H9 (cell line): ENCODE measurements around the gene ATXN7. TPM values are rescaled to one million over a fixed set of nuclear protein-coding genes. Genes with fewer than 3 reads are reported as not detected.

Source experiments
- DNase-seq: peaks from one replicate; pipeline ENCODE4 v3.0.0-alpha.2; 2017
- H2AFZ ChIP-seq: one replicate; pipeline ENCODE4 v1.6.1; 2013; ENCODE audit warnings: mild to moderate bottlenecking, low read length, control low read depth, moderate library complexity
- H2AK5ac ChIP-seq: 2 replicates; pipeline ENCODE4 v1.6.1; 2013; ENCODE audit warnings: low read length, control low read depth, mixed read lengths; ENCODE audit not compliant: insufficient read length
- H2BK120ac ChIP-seq: one replicate; pipeline ENCODE4 v1.6.1; 2013; ENCODE audit warnings: low read depth, mild to moderate bottlenecking, low read length, control low read depth, inconsistent platforms; ENCODE audit not compliant: poor library complexity, severe bottlenecking
- H2BK12ac ChIP-seq: 2 replicates; pipeline ENCODE4 v1.6.1; 2013; ENCODE audit warnings: low read length, control low read depth, mixed read lengths, low read depth; ENCODE audit not compliant: insufficient read length
- H2BK15ac ChIP-seq: 2 replicates; pipeline ENCODE4 v1.6.1; 2013; ENCODE audit warnings: low read depth, low read length, control low read depth
- H2BK20ac ChIP-seq: one replicate; pipeline ENCODE4 v1.6.1; 2013; ENCODE audit warnings: low read depth, mild to moderate bottlenecking, low read length, control low read depth, inconsistent platforms; ENCODE audit not compliant: poor library complexity, severe bottlenecking
- H2BK5ac ChIP-seq: 2 replicates; pipeline ENCODE4 v1.6.1; 2013; ENCODE audit warnings: low read length, control low read depth, mixed read lengths; ENCODE audit not compliant: insufficient read length
- H3K14ac ChIP-seq: 2 replicates; pipeline ENCODE4 v1.6.1; 2013; ENCODE audit warnings: low read length, control low read depth; ENCODE audit not compliant: insufficient read depth
- H3K18ac ChIP-seq: 2 replicates; pipeline ENCODE4 v1.6.1; 2013; ENCODE audit warnings: low read depth, mild to moderate bottlenecking, mixed read lengths, low read length, control low read depth; ENCODE audit not compliant: insufficient read length
- H3K23ac ChIP-seq: 2 replicates; pipeline ENCODE4 v1.6.1; 2013; ENCODE audit warnings: low read length, control low read depth, mixed read lengths, low read depth; ENCODE audit not compliant: insufficient read length
- H3K23me2 ChIP-seq: 2 replicates; pipeline ENCODE4 v1.6.1; 2013; ENCODE audit warnings: low read depth, mild to moderate bottlenecking, mixed read lengths, low read length, control low read depth; ENCODE audit not compliant: insufficient read length, poor library complexity, severe bottlenecking
- H3K27ac ChIP-seq: 2 replicates; pipeline ENCODE4 v1.5.1; 2013; ENCODE audit warnings: low read length, control low read depth, mixed read lengths, low read depth; ENCODE audit not compliant: insufficient read length
- H3K27me3 ChIP-seq: 2 replicates; pipeline ENCODE4 v1.6.1; 2013; ENCODE audit warnings: low read length, control low read depth, inconsistent platforms; ENCODE audit not compliant: insufficient read depth
- H3K4ac ChIP-seq: 2 replicates; pipeline ENCODE4 v1.6.1; 2013; ENCODE audit warnings: low read depth, mild to moderate bottlenecking, control low read depth, inconsistent platforms, low read length, moderate library complexity
- H3K4me1 ChIP-seq: 2 replicates; pipeline ENCODE4 v1.6.1; 2013; ENCODE audit warnings: low read length, control low read depth, inconsistent platforms; ENCODE audit not compliant: insufficient read depth
- H3K4me2 ChIP-seq: 2 replicates; pipeline ENCODE4 v1.6.1; 2013; ENCODE audit warnings: low read length, control low read depth, mixed read lengths; ENCODE audit not compliant: insufficient read length, insufficient read depth
- H3K56ac ChIP-seq: 2 replicates; pipeline ENCODE4 v1.6.1; 2013; ENCODE audit warnings: low read depth, mild to moderate bottlenecking, mixed read lengths, low read length, control low read depth; ENCODE audit not compliant: insufficient read length
- H3K79me1 ChIP-seq: 2 replicates; pipeline ENCODE4 v1.6.1; 2013; ENCODE audit warnings: low read depth, mild to moderate bottlenecking, moderate library complexity, low read length, control low read depth, inconsistent platforms; ENCODE audit not compliant: insufficient read depth, poor library complexity, severe bottlenecking
- H3K79me2 ChIP-seq: 2 replicates; pipeline ENCODE4 v1.6.1; 2013; ENCODE audit warnings: low read length, control low read depth, inconsistent platforms; ENCODE audit not compliant: insufficient read depth
- H3K9ac ChIP-seq: 2 replicates; pipeline ENCODE4 v1.6.1; 2013; ENCODE audit warnings: low read length, control low read depth, mixed read lengths; ENCODE audit not compliant: insufficient read length; ENCODE audit errors: extremely low read depth
- H3K9me3 ChIP-seq: one replicate; pipeline ENCODE4 v1.6.1; 2013; ENCODE audit warnings: low read depth, low read length, inconsistent platforms; ENCODE audit not compliant: control insufficient read depth
- H3T11ph ChIP-seq: one replicate; pipeline ENCODE4 v1.6.1; 2013; ENCODE audit warnings: mild to moderate bottlenecking, low read length, control low read depth, inconsistent platforms
- H4K20me1 ChIP-seq: one replicate; pipeline ENCODE4 v1.6.1; 2013; ENCODE audit not compliant: control insufficient read depth, insufficient read length, insufficient read depth
- H4K5ac ChIP-seq: 2 replicates; pipeline ENCODE4 v1.6.1; 2013; ENCODE audit warnings: low read depth, mild to moderate bottlenecking, mixed read lengths, low read length, control low read depth; ENCODE audit not compliant: insufficient read length
- H4K8ac ChIP-seq: replicated peaks from 2 replicates; pipeline ENCODE4 v1.6.1; 2013; ENCODE audit warnings: low read length, control low read depth, mixed read lengths, low read depth; ENCODE audit not compliant: insufficient read length
- H4K91ac ChIP-seq: 2 replicates; pipeline ENCODE4 v1.6.1; 2013; ENCODE audit warnings: low read depth, mild to moderate bottlenecking, moderate library complexity, mixed read lengths, low read length, control low read depth; ENCODE audit not compliant: insufficient read length
- H3K27ac Mint-ChIP-seq, 3 experiments: 2 replicates in 2 of 3; 3 replicates in 1 of 3; pipeline ENCODE4 v1.8.0; 2020 to 2021; ENCODE audit warnings: mixed read lengths in 3 of 3, mild to moderate bottlenecking in 1 of 3, moderate library complexity in 1 of 3
- H3K27me3 Mint-ChIP-seq: 2 replicates; pipeline ENCODE4 v1.8.0; 2021; ENCODE audit warnings: low read depth, mild to moderate bottlenecking, moderate library complexity, mixed read lengths
- H3K36me3 Mint-ChIP-seq, 3 experiments: 2 replicates in 2 of 3; 3 replicates in 1 of 3; pipeline ENCODE4 v1.8.0; 2020 to 2021; ENCODE audit warnings: low read depth in 3 of 3, mixed read lengths in 3 of 3; ENCODE audit not compliant: insufficient read depth in 1 of 3
- H3K4me1 Mint-ChIP-seq, 2 experiments: 2 replicates each; pipeline ENCODE4 v1.8.0; 2020; ENCODE audit warnings: mixed read lengths in 2 of 2
- H3K4me3 Mint-ChIP-seq, 2 experiments: 2 replicates in 1 of 2; 3 replicates in 1 of 2; pipeline ENCODE4 v1.8.0; 2020 to 2021; ENCODE audit warnings: mild to moderate bottlenecking in 2 of 2, mixed read lengths in 2 of 2, moderate library complexity in 1 of 2
- H3K9me3 Mint-ChIP-seq, 2 experiments: 2 replicates in 1 of 2; 3 replicates in 1 of 2; pipeline ENCODE4 v1.8.0; 2020; ENCODE audit warnings: mild to moderate bottlenecking in 2 of 2, mixed read lengths in 2 of 2, moderate library complexity in 1 of 2
- WGBS: extraction: QIAGEN DNeasy Blood & Tissue Kit; methylation state at CpG from one replicate; pipeline ENCODE4 v1.1.7; 2013; ENCODE audit warnings: missing lambda C conversion rate, low lambda C conversion rate, mixed read lengths; ENCODE audit not compliant: insufficient read length; ENCODE audit errors: extremely low coverage; 5-methylcytosine and 5-hydroxymethylcytosine counted together
- total RNA-seq: library from RNA; stranded (reverse); gene quantifications from 2 replicates; pipeline ENCODE4 v1.2.1, GENCODE V29; 2021
- TF ChIP-seq, protein P1 (sequence below): fragments of 200-600 bp; sonication (generic); conservative IDR thresholded peaks from 3 replicates; pipeline ENCODE4 v1.8.0; 2021; ENCODE audit warnings: antibody characterized with exemption, mild to moderate bottlenecking

The ATXN7 gene
- total RNA-seq, 1 experiment from 2014 or later = 21.5 TPM

DNA sequence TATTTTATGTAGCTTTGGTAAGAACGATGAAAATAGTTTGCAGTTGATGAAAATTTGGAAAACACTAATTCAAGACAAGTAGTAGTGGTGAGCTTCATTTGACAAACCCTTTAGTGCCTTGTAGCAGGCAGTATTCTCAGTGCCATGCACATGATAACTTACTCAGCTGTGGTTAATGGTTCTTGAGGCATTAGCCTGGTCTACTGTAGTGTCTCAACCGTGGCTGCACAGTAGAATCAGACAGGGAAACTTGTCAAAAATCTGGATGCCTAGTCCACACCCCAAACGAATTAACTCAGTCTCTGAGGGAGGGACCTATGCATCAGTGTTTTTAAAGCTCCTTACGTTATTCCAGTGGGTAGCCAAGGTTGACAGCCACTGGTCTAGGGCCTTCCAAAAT is 114.2 kb downstream of the ATXN7 start:
- H3K4me3 Mint-ChIP-seq = no peak overlapping the region
- TF ChIP-seq, protein P1, sequence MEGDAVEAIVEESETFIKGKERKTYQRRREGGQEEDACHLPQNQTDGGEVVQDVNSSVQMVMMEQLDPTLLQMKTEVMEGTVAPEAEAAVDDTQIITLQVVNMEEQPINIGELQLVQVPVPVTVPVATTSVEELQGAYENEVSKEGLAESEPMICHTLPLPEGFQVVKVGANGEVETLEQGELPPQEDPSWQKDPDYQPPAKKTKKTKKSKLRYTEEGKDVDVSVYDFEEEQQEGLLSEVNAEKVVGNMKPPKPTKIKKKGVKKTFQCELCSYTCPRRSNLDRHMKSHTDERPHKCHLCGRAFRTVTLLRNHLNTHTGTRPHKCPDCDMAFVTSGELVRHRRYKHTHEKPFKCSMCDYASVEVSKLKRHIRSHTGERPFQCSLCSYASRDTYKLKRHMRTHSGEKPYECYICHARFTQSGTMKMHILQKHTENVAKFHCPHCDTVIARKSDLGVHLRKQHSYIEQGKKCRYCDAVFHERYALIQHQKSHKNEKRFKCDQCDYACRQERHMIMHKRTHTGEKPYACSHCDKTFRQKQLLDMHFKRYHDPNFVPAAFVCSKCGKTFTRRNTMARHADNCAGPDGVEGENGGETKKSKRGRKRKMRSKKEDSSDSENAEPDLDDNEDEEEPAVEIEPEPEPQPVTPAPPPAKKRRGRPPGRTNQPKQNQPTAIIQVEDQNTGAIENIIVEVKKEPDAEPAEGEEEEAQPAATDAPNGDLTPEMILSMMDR = no peak

More for the DNA sequence above, 114.2 kb downstream of the ATXN7 start:
- Histone ChIP-seq H2BK20ac (no peak overlapping the region), H3K9me3 (no peaks in the 10 kb centered on the region), H4K91ac (no peak overlapping the region), H3K27me3 (no peaks in the 10 kb centered on the region), H3K79me1 (peaks cover 2% of the 10 kb centered on the region), H2BK120ac (no peak overlapping the region), H3T11ph (no peak overlapping the region), H4K8ac (no peak overlapping the region), H3K56ac (no peak overlapping the region), H3K4ac (no peak overlapping the region), H2BK15ac (no peak overlapping the region), H3K23me2 (no peaks in the 10 kb centered on the region), H3K23ac (no peak overlapping the region), H3K4me2 (no peak overlapping the region), H3K18ac (no peak overlapping the region), H3K27ac (no peak overlapping the region), H2AK5ac (no peak overlapping the region), H4K20me1 (no peaks in the 10 kb centered on the region), H3K9ac (no peak overlapping the region), H3K4me1 (no peaks in the 10 kb centered on the region), H3K79me2 (no peaks in the 10 kb centered on the region), H2BK12ac (no peak overlapping the region), H3K14ac (no peak overlapping the region), H2AFZ (no peak overlapping the region), H2BK5ac (no peak overlapping the region), H4K5ac (no peak overlapping the region)
- peaks cover 4 to 14% of the 10 kb centered on the region in 2 experiments for H3K4me1 Mint-ChIP-seq
- no peak for DNase-seq
- H3K9me3 Mint-ChIP-seq = no peaks in the 10 kb centered on the region
- no peaks in the 10 kb centered on the region for H3K27me3 Mint-ChIP-seq
- WGBS = 100% methylated on average over 1 of the region's 4 CpGs
- H3K27ac Mint-ChIP-seq = no peak overlapping the region
- peaks cover 1 to 13% (median 10%) of the 10 kb centered on the region in 3 experiments; a peak in 6 of 7 replicates for H3K36me3 Mint-ChIP-seq
